ENCODE measurements around the gene CDC42BPB. TPM values are rescaled to one million over a fixed set of nuclear protein-coding genes. Genes with fewer than 3 reads are reported as not detected.

CDC42BPB gene
- total RNA-seq, 6 experiments from 2014 or later = 73.7 to 85.1 (median 79.9) TPM

GRCh38 chr14:102891556-102891955 lies 165.8 kb downstream of the CDC42BPB start:
- Mint-ChIP-seq H3K4me3 (no peak overlapping the region), H3K27ac (no peak overlapping the region), H3K27me3 (ENCODE audit: insufficient read depth) (peaks cover under 1% of the 10 kb centered on the region; the same call in 1 of the 2 replicates), H3K36me3 (ENCODE audit: low read depth) (peaks cover 13% of the 10 kb centered on the region; the same call in 1 of the 2 replicates), H3K9me3 (no peaks in the 10 kb centered on the region), H3K4me1 (ENCODE audit: low read depth) (peaks cover 8% of the 10 kb centered on the region)
- TF ChIP-seq, protein P1, sequence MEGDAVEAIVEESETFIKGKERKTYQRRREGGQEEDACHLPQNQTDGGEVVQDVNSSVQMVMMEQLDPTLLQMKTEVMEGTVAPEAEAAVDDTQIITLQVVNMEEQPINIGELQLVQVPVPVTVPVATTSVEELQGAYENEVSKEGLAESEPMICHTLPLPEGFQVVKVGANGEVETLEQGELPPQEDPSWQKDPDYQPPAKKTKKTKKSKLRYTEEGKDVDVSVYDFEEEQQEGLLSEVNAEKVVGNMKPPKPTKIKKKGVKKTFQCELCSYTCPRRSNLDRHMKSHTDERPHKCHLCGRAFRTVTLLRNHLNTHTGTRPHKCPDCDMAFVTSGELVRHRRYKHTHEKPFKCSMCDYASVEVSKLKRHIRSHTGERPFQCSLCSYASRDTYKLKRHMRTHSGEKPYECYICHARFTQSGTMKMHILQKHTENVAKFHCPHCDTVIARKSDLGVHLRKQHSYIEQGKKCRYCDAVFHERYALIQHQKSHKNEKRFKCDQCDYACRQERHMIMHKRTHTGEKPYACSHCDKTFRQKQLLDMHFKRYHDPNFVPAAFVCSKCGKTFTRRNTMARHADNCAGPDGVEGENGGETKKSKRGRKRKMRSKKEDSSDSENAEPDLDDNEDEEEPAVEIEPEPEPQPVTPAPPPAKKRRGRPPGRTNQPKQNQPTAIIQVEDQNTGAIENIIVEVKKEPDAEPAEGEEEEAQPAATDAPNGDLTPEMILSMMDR (IDR thresholded peaks at IDR 0.05) = no peak
- DNase-seq = peak; percentile 19

GRCh38 chr14:102891111-102891510 lies 166.2 kb downstream of the CDC42BPB start:
- peaks cover 2% of the 10 kb centered on the region; the same call in 1 of the 2 replicates for H3K27me3 Mint-ChIP-seq (ENCODE audit: insufficient read depth)
- H3K4me1 Mint-ChIP-seq (ENCODE audit: low read depth) = peaks cover 8% of the 10 kb centered on the region
- no peak overlapping the region for H3K4me3 Mint-ChIP-seq
- no peak overlapping the region for H3K27ac Mint-ChIP-seq
- H3K9me3 Mint-ChIP-seq = no peaks in the 10 kb centered on the region
- H3K36me3 Mint-ChIP-seq (ENCODE audit: low read depth) = peaks cover 15% of the 10 kb centered on the region; the same call in 1 of the 2 replicates
- no peak for DNase-seq
- TF ChIP-seq, protein P1 (IDR thresholded peaks at IDR 0.05) = no peak

- TF ChIP-seq, protein P1 (IDR thresholded peaks at IDR 0.05) = no peak
- H3K27ac Mint-ChIP-seq = no peak overlapping the region
- no peaks in the 10 kb centered on the region for H3K9me3 Mint-ChIP-seq
- no peak overlapping the region for H3K4me3 Mint-ChIP-seq
- peaks cover 2% of the 10 kb centered on the region; the same call in 1 of the 2 replicates for H3K27me3 Mint-ChIP-seq (ENCODE audit: insufficient read depth)
- H3K36me3 Mint-ChIP-seq (ENCODE audit: low read depth) = peaks cover 6% of the 10 kb centered on the region; the same call in 1 of the 2 replicates
- no peak for DNase-seq
- peaks cover 8% of the 10 kb centered on the region for H3K4me1 Mint-ChIP-seq (ENCODE audit: low read depth)
Observed at GRCh38 chr14:102889615-102890014, 167.7 kb downstream of the CDC42BPB start.

GRCh38 chr14:102888748-102889147 lies 168.6 kb downstream of the CDC42BPB start:
- TF ChIP-seq, protein P1 (IDR thresholded peaks at IDR 0.05) = no peak
- Mint-ChIP-seq H3K27me3 (ENCODE audit: insufficient read depth) (peaks cover 2% of the 10 kb centered on the region; the same call in 1 of the 2 replicates), H3K27ac (no peak overlapping the region), H3K4me1 (ENCODE audit: low read depth) (peaks cover 8% of the 10 kb centered on the region), H3K36me3 (ENCODE audit: low read depth) (peaks cover 10% of the 10 kb centered on the region), H3K4me3 (no peak overlapping the region), H3K9me3 (no peaks in the 10 kb centered on the region)
- no peak for DNase-seq

GRCh38 chr14:102885737-102886447 lies 171.5 kb downstream of the CDC42BPB start:
- DNase-seq = no peak
- Mint-ChIP-seq H3K36me3 (ENCODE audit: low read depth) (peaks cover 10% of the 10 kb centered on the region), H3K4me3 (no peak overlapping the region), H3K27ac (no peak overlapping the region), H3K27me3 (ENCODE audit: insufficient read depth) (peaks cover 2% of the 10 kb centered on the region; the same call in 1 of the 2 replicates), H3K4me1 (ENCODE audit: low read depth) (no peaks in the 10 kb centered on the region), H3K9me3 (no peaks in the 10 kb centered on the region)
- TF ChIP-seq, protein P1 (IDR thresholded peaks at IDR 0.05) = no peak

All from HFFc6 (cell line).